ENCODE results near the gene RAPGEF3. TPM values are rescaled to one million over a fixed set of nuclear protein-coding genes. Genes with fewer than 3 reads are reported as not detected.
A peak's percentile ranks its signal among the peaks of the same experiment; 100 is the strongest.

Gene RAPGEF3
- total and polyA plus RNA-seq, 2 of the 13 experiments (the other 11 are each of a cell fraction or from before 2014, with no cell fraction given): 0.07 TPM

DNA sequence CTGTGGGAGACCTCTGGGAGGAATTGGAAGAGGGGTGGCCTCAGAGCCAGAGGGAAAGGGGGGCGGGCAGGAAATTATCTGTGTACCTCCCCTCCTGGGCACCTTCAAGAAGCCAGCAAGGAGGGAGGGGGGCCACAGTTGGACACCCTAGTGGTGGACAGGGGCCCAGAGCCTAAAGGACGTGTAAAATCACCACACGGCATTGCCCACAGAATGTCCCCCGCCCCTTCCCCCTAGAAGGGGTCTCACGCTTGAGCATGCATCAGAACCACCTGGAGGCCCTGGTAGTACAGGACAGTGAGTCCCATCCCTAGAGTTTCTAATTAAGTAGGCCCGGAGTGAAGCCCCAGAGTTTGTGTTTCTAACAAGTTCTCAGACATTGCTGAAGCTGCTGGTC, 41.6 kb downstream of the RAPGEF3 start:
- Histone ChIP-seq H3K36me3 (replicated peaks in 1 of 2; ENCODE audit: control insufficient read depth in 1 of 2, insufficient read depth in 2 of 2, low read length in 2 of 2) (no peaks in the 10 kb centered on the region), H2AFZ (ENCODE audit: low read length) (no peak overlapping the region), H3K79me2 (ENCODE audit: insufficient read depth, low read length) (no peaks in the 10 kb centered on the region), H3K27me3 (ENCODE audit: control insufficient read depth in 1 of 2, insufficient read depth in 2 of 2, low read length in 2 of 2) (no peaks in the 10 kb centered on the region; a peak in 1 of 5 replicates), H3K4me3 (replicated peaks in 1 of 3; ENCODE audit: insufficient read depth in 1 of 3, low read depth in 2 of 3, low read length in 3 of 3) (peak overlapping the region in 1 of 3 experiments; percentile 48; a peak in 2 of 6 replicates), H3K4me2 (ENCODE audit: low read depth, low read length) (peak overlapping the region; percentile 69), H3K9ac (ENCODE audit: insufficient read depth, low read depth, low read length) (no peak overlapping the region), H3K27ac (ENCODE audit: extremely low read length, insufficient read depth, low read length) (no peak overlapping the region), H3K4me1 (ENCODE audit: insufficient read depth, low read length) (peaks cover 12% of the 10 kb centered on the region), H4K20me1 (ENCODE audit: insufficient read depth, low read length) (no peaks in the 10 kb centered on the region), H3K9me3 (ENCODE audit: low read length) (no peaks in the 10 kb centered on the region)
- CTCF ChIA-PET (ENCODE audit: low intra/inter-chr PET ratio, low total read pairs): interaction anchor here (1.6 to 3.9 kb wide), 3 partner anchors 57 to 121 kb away, joined by 4 to 56 read pairs (median 12); no protein-coding TSS in a partner anchor
- no TSS peak for BruUV-seq (replicated peaks)
- ATAC-seq: peak; percentile 7; the same call in 1 of the 3 replicates
- in situ Hi-C loops (cut with HindIII; ENCODE audit: extremely low pct_ligation_motif_present, low pct_unique_long_range_greater_than_20kb): loop anchor here (5.0 kb wide), 1 partner anchor 120 kb away; no protein-coding TSS in a partner anchor
- no peak for DNase-seq (ENCODE audit: low spot score)
- FAIRE-seq: no peak
- TF ChIP-seq ZNF335 (CRISPR knock-in tag; IDR thresholded peaks at IDR 0.05) (no peak), ZNF547 (CRISPR knock-in tag; IDR thresholded peaks at IDR 0.05) (no peak), MEF2D (CRISPR knock-in tag; IDR thresholded peaks at IDR 0.05) (no peak), NFATC3 (CRISPR knock-in tag; IDR thresholded peaks at IDR 0.05) (no peak), PRDM15 (CRISPR knock-in tag; IDR thresholded peaks at IDR 0.05) (no peak), ZFP82 (CRISPR knock-in tag; IDR thresholded peaks at IDR 0.05; ENCODE audit: borderline replicate concordance) (no peak)
- POLR2A ChIA-PET: no interaction called here
- intact Hi-C loops (cut with micrococcal nuclease; ENCODE audit: unreplicated experiment): no loop called here
- WGBS (ENCODE audit: low lambda C conversion rate): 40% methylated on average over 4 of the region's 6 CpGs
